PC-3 (cell line): ENCODE results near the gene PTN.

ENCODE experiments used
- EZH2phosphoT487 ChIP-seq: fragments of 300-600 bp; sonication (generic); IDR thresholded peaks from 2 replicates; pipeline ENCODE4 v1.6.1; 2018; ENCODE audit warnings: mild to moderate bottlenecking, antibody characterized with exemption, low read length, borderline replicate concordance
- TF ChIP-seq, protein P1 (sequence below): fragments of 300-600 bp; sonication (generic); conservative IDR thresholded peaks from 2 replicates; pipeline ENCODE4 v1.5.1; 2017; ENCODE audit warnings: antibody characterized with exemption, low read depth, mild to moderate bottlenecking, low read length

DNA sequence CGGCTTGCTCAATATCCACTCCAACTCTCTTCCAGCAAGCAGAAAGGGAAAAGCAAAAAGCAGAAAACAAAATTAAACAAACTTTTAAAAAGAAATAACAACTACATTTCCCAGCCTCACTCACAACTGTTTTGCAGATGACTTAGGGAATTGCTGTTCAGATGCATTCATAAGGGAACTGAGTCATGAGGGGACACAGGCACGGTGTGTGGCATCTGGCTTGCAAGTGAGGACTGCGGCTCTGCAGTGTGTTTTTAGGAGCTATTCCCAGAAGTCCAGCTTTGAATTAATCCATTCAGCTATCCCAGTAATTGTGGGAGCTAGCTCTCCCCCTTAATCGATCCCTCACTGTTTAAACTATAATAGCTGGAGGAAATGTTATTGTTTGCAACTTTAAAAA, 30.3 kb downstream of the PTN start:
- TF ChIP-seq EZH2phosphoT487: no peak
- TF ChIP-seq, protein P1, sequence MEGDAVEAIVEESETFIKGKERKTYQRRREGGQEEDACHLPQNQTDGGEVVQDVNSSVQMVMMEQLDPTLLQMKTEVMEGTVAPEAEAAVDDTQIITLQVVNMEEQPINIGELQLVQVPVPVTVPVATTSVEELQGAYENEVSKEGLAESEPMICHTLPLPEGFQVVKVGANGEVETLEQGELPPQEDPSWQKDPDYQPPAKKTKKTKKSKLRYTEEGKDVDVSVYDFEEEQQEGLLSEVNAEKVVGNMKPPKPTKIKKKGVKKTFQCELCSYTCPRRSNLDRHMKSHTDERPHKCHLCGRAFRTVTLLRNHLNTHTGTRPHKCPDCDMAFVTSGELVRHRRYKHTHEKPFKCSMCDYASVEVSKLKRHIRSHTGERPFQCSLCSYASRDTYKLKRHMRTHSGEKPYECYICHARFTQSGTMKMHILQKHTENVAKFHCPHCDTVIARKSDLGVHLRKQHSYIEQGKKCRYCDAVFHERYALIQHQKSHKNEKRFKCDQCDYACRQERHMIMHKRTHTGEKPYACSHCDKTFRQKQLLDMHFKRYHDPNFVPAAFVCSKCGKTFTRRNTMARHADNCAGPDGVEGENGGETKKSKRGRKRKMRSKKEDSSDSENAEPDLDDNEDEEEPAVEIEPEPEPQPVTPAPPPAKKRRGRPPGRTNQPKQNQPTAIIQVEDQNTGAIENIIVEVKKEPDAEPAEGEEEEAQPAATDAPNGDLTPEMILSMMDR: no peak
